SK-N-SH treated with all-trans-retinoic acid at 6 μM for 48 hours (cell line): ENCODE measurements around the gene ACTR2.

Experiments
- ATAC-seq: fragments of 200-7000 bp; cut with Tn5 transposase; 3 replicates; pipeline ENCODE4 v1.9.1; 2020; ENCODE audit warnings: mild to moderate bottlenecking, moderate library complexity
- ARNTL ChIP-seq: fragments of 450-650 bp; formaldehyde crosslinking; IDR thresholded peaks from 2 replicates; pipeline ENCODE4 v1.5.0; 2020; ENCODE audit warnings: low read depth, mild to moderate bottlenecking, moderate library complexity, borderline replicate concordance
- BACH2 ChIP-seq: fragments of 250-450 bp; sonication (Bioruptor Pico); IDR thresholded peaks from 2 replicates; pipeline ENCODE4 v1.9.0; 2021; ENCODE audit warnings: mild to moderate bottlenecking, borderline replicate concordance
- CSDC2 ChIP-seq: fragments of 250-450 bp; sonication (Bioruptor Pico); IDR thresholded peaks from 2 replicates; pipeline ENCODE4 v1.5.0; 2020; ENCODE audit warnings: mild to moderate bottlenecking, moderate library complexity
- ESRRG ChIP-seq: fragments of 250-450 bp; sonication (Bioruptor Pico); IDR thresholded peaks from 2 replicates; pipeline ENCODE4 v1.6.1; 2021; ENCODE audit warnings: mild to moderate bottlenecking
- GLIS3 ChIP-seq: fragments of 250-450 bp; sonication (Bioruptor Pico); IDR thresholded peaks from 2 replicates; pipeline ENCODE4 v1.5.0; 2020; ENCODE audit warnings: mild to moderate bottlenecking, moderate library complexity
- ISL1 ChIP-seq: fragments of 250-450 bp; sonication (Bioruptor Pico); IDR thresholded peaks from 2 replicates; pipeline ENCODE4 v2.1.2; 2022; ENCODE audit warnings: mild to moderate bottlenecking, moderate library complexity
- OSR1 ChIP-seq: fragments of 250-450 bp; sonication (Bioruptor Pico); IDR thresholded peaks from 2 replicates; pipeline ENCODE4 v1.8.0; 2022; ENCODE audit warnings: moderate library complexity, mild to moderate bottlenecking, inconsistent platforms
- PPARA ChIP-seq: fragments of 250-450 bp; sonication (Bioruptor Pico); IDR thresholded peaks from 2 replicates; pipeline ENCODE4 v1.5.0; 2020; ENCODE audit warnings: mild to moderate bottlenecking, borderline replicate concordance
- RARB ChIP-seq: fragments of 250-450 bp; sonication (Bioruptor Pico); IDR thresholded peaks from 2 replicates; pipeline ENCODE4 v1.8.0; 2021; ENCODE audit warnings: mild to moderate bottlenecking, moderate library complexity
- SNAI2 ChIP-seq: fragments of 250-450 bp; sonication (Bioruptor Pico); IDR thresholded peaks from 2 replicates; pipeline ENCODE4 v1.5.0; 2020; ENCODE audit warnings: mild to moderate bottlenecking, moderate library complexity
- TCF4 ChIP-seq: fragments of 250-450 bp; sonication (Bioruptor Pico); IDR thresholded peaks from 2 replicates; pipeline ENCODE4 v1.8.0; 2021; ENCODE audit warnings: mild to moderate bottlenecking, moderate library complexity, borderline replicate concordance
- TOX ChIP-seq: fragments of 250-450 bp; sonication (Bioruptor Pico); IDR thresholded peaks from 2 replicates; pipeline ENCODE4 v1.8.0; 2021; ENCODE audit warnings: mild to moderate bottlenecking, moderate library complexity, borderline replicate concordance
- ZC3H10 ChIP-seq: fragments of 250-450 bp; sonication (Bioruptor Pico); IDR thresholded peaks from 2 replicates; pipeline ENCODE4 v1.5.1; 2021; ENCODE audit warnings: mild to moderate bottlenecking, moderate library complexity
- ZFP3 ChIP-seq: fragments of 250-450 bp; sonication (Bioruptor Pico); IDR thresholded peaks from 2 replicates; pipeline ENCODE4 v1.5.0; 2020; ENCODE audit warnings: mild to moderate bottlenecking, moderate library complexity
- ZFP30 ChIP-seq: fragments of 450-650 bp; formaldehyde crosslinking; IDR thresholded peaks from 2 replicates; pipeline ENCODE4 v1.5.0; 2022; ENCODE audit warnings: mild to moderate bottlenecking, moderate library complexity
- ZNF565 ChIP-seq: fragments of 450-650 bp; formaldehyde crosslinking; conservative IDR thresholded peaks from 2 replicates; pipeline ENCODE4 v1.5.0; 2020; ENCODE audit warnings: low read depth, mild to moderate bottlenecking, moderate library complexity
- ZNF70 ChIP-seq: fragments of 450-650 bp; formaldehyde crosslinking; IDR thresholded peaks from 2 replicates; pipeline ENCODE4 v1.5.0; 2020; ENCODE audit warnings: mild to moderate bottlenecking, moderate library complexity
- ZNF8 ChIP-seq: fragments of 450-650 bp; formaldehyde crosslinking; IDR thresholded peaks from 2 replicates; pipeline ENCODE4 v1.5.0; 2020; ENCODE audit warnings: mild to moderate bottlenecking, moderate library complexity
- TF ChIP-seq, protein P1 (sequence below): fragments of 250-450 bp; sonication (Bioruptor Pico); IDR thresholded peaks from 2 replicates; pipeline ENCODE4 v1.5.1; 2020; ENCODE audit warnings: low read depth, mild to moderate bottlenecking, moderate library complexity
- TF ChIP-seq, protein P2 (sequence below): fragments of 250-450 bp; sonication (Bioruptor Pico); IDR thresholded peaks from 2 replicates; pipeline ENCODE4 v1.5.1; 2021; ENCODE audit warnings: mild to moderate bottlenecking, moderate library complexity
- TF ChIP-seq, protein P3 (sequence below): fragments of 250-450 bp; sonication (Bioruptor Pico); IDR thresholded peaks from 2 replicates; pipeline ENCODE4 v1.8.0; 2020; ENCODE audit warnings: mild to moderate bottlenecking, moderate library complexity, borderline replicate concordance
- TF ChIP-seq, protein P4 (sequence below): fragments of 250-450 bp; sonication (Bioruptor Pico); IDR thresholded peaks from 2 replicates; pipeline ENCODE4 v1.5.0; 2020; ENCODE audit warnings: mild to moderate bottlenecking, moderate library complexity
- TF ChIP-seq, protein P5 (sequence below): fragments of 250-450 bp; sonication (Bioruptor Pico); IDR thresholded peaks from 2 replicates; pipeline ENCODE4 v1.8.0; 2021; ENCODE audit warnings: low read depth, mild to moderate bottlenecking, moderate library complexity, borderline replicate concordance

ACTR2 gene

DNA sequence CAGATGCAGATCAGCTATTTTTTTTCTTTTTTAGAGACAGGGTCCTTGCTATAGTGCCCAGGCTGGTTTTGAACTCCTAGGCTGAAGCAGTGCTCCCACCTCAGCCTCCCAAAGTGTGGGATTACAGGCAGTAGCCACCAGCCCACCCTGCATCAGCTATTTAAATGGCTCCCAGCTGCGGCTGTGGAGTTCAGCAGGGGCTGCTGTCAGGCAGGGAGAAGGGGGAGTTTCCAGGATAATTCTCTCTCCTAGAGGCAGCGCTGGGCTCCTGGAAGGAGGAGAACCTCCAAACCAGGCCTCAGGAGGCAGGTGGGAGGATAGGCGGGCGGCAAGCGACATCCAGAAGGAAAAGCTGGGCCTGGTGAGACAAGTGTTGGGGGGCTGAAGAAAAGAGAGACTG, 65.7 kb downstream of the ACTR2 start:
- ATAC-seq, result no peak
- TF ChIP-seq ZFP3 (CRISPR knock-in tag) (no peak), PPARA (CRISPR knock-in tag) (no peak), OSR1 (CRISPR knock-in tag) (no peak), GLIS3 (CRISPR knock-in tag) (no peak), ZNF8 (CRISPR knock-in tag) (no peak), ESRRG (CRISPR knock-in tag) (no peak), ARNTL (CRISPR knock-in tag) (no peak), TCF4 (CRISPR knock-in tag) (no peak), SNAI2 (no peak), ISL1 (no peak), ZC3H10 (CRISPR knock-in tag) (no peak), ZFP30 (no peak), ZNF70 (CRISPR knock-in tag) (no peak), TOX (no peak), BACH2 (CRISPR knock-in tag) (no peak)
- TF ChIP-seq, protein P1, sequence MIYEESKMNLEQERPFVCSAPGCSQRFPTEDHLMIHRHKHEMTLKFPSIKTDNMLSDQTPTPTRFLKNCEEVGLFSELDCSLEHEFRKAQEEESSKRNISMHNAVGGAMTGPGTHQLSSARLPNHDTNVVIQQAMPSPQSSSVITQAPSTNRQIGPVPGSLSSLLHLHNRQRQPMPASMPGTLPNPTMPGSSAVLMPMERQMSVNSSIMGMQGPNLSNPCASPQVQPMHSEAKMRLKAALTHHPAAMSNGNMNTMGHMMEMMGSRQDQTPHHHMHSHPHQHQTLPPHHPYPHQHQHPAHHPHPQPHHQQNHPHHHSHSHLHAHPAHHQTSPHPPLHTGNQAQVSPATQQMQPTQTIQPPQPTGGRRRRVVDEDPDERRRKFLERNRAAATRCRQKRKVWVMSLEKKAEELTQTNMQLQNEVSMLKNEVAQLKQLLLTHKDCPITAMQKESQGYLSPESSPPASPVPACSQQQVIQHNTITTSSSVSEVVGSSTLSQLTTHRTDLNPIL, result no peak
- TF ChIP-seq, protein P2, sequence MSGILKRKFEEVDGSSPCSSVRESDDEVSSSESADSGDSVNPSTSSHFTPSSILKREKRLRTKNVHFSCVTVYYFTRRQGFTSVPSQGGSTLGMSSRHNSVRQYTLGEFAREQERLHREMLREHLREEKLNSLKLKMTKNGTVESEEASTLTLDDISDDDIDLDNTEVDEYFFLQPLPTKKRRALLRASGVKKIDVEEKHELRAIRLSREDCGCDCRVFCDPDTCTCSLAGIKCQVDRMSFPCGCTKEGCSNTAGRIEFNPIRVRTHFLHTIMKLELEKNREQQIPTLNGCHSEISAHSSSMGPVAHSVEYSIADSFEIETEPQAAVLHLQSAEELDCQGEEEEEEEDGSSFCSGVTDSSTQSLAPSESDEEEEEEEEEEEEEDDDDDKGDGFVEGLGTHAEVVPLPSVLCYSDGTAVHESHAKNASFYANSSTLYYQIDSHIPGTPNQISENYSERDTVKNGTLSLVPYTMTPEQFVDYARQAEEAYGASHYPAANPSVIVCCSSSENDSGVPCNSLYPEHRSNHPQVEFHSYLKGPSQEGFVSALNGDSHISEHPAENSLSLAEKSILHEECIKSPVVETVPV (CRISPR knock-in tag), result no peak
- TF ChIP-seq, protein P3, sequence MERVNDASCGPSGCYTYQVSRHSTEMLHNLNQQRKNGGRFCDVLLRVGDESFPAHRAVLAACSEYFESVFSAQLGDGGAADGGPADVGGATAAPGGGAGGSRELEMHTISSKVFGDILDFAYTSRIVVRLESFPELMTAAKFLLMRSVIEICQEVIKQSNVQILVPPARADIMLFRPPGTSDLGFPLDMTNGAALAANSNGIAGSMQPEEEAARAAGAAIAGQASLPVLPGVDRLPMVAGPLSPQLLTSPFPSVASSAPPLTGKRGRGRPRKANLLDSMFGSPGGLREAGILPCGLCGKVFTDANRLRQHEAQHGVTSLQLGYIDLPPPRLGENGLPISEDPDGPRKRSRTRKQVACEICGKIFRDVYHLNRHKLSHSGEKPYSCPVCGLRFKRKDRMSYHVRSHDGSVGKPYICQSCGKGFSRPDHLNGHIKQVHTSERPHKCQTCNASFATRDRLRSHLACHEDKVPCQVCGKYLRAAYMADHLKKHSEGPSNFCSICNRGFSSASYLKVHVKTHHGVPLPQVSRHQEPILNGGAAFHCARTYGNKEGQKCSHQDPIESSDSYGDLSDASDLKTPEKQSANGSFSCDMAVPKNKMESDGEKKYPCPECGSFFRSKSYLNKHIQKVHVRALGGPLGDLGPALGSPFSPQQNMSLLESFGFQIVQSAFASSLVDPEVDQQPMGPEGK (CRISPR knock-in tag), result no peak
- TF ChIP-seq, protein P4, sequence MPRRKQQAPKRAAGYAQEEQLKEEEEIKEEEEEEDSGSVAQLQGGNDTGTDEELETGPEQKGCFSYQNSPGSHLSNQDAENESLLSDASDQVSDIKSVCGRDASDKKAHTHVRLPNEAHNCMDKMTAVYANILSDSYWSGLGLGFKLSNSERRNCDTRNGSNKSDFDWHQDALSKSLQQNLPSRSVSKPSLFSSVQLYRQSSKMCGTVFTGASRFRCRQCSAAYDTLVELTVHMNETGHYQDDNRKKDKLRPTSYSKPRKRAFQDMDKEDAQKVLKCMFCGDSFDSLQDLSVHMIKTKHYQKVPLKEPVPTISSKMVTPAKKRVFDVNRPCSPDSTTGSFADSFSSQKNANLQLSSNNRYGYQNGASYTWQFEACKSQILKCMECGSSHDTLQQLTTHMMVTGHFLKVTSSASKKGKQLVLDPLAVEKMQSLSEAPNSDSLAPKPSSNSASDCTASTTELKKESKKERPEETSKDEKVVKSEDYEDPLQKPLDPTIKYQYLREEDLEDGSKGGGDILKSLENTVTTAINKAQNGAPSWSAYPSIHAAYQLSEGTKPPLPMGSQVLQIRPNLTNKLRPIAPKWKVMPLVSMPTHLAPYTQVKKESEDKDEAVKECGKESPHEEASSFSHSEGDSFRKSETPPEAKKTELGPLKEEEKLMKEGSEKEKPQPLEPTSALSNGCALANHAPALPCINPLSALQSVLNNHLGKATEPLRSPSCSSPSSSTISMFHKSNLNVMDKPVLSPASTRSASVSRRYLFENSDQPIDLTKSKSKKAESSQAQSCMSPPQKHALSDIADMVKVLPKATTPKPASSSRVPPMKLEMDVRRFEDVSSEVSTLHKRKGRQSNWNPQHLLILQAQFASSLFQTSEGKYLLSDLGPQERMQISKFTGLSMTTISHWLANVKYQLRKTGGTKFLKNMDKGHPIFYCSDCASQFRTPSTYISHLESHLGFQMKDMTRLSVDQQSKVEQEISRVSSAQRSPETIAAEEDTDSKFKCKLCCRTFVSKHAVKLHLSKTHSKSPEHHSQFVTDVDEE, result no peak

DNA sequence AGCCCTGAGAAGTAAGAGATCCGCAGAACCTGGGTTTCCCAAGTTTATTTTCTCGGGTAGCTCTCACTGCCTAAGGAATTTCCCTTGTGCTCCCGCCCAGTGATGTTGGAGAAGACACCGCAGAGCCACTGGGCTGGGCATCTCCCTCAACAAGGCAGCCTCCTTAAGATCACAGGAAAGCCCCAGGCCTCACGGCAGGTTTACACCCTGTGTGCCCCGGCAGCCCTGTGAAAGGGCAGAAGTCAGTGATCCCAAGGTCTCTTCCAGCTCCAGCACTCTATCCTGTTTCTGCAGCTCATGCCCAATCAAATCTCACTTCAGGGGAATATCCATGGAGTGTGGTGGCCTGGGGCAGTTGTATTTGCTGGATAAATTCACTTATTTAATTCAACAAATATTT, 66.5 kb downstream of the ACTR2 start:
- ATAC-seq, result no peak

More for the DNA sequence above, 66.5 kb downstream of the ACTR2 start:
- TF ChIP-seq, protein P1, result no peak
- TF ChIP-seq ZFP3 (CRISPR knock-in tag), result no peak
- TF ChIP-seq SNAI2, result no peak
- no peak for TF ChIP-seq BACH2 (CRISPR knock-in tag)
- TF ChIP-seq, protein P4, result no peak
- TF ChIP-seq, protein P5, sequence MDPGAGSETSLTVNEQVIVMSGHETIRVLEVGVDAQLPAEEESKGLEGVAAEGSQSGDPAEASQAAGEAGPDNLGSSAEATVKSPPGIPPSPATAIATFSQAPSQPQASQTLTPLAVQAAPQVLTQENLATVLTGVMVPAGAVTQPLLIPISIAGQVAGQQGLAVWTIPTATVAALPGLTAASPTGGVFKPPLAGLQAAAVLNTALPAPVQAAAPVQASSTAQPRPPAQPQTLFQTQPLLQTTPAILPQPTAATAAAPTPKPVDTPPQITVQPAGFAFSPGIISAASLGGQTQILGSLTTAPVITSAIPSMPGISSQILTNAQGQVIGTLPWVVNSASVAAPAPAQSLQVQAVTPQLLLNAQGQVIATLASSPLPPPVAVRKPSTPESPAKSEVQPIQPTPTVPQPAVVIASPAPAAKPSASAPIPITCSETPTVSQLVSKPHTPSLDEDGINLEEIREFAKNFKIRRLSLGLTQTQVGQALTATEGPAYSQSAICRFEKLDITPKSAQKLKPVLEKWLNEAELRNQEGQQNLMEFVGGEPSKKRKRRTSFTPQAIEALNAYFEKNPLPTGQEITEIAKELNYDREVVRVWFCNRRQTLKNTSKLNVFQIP, result no peak
- no peak for TF ChIP-seq ISL1
- no peak for TF ChIP-seq OSR1 (CRISPR knock-in tag)
- TF ChIP-seq PPARA (CRISPR knock-in tag), result no peak
- TF ChIP-seq, protein P2 (CRISPR knock-in tag), result no peak
- TF ChIP-seq ARNTL (CRISPR knock-in tag), result no peak
- no peak for TF ChIP-seq ZNF565
- no peak for TF ChIP-seq TCF4 (CRISPR knock-in tag)
- TF ChIP-seq ESRRG (CRISPR knock-in tag), result no peak
- no peak for TF ChIP-seq TOX
- no peak for TF ChIP-seq ZNF8 (CRISPR knock-in tag)
- TF ChIP-seq RARB, result no peak
- no peak for TF ChIP-seq CSDC2 (CRISPR knock-in tag)
